Chondrocyte (in vitro differentiated cells): Measurements from ENCODE around the gene DOK7. TPM values are rescaled to one million over a fixed set of nuclear protein-coding genes. Genes with fewer than 3 reads are reported as not detected.

ENCODE experiments used
- DNase-seq: peaks from one replicate; pipeline ENCODE4 v3.0.0; 2021; ENCODE audit warnings: mixed read lengths, low spot score
- H3K27ac Mint-ChIP-seq: one replicate; pipeline ENCODE4 v1.8.0; 2021; ENCODE audit warnings: mild to moderate bottlenecking, moderate library complexity, mixed read lengths; ENCODE audit not compliant: unreplicated experiment
- H3K27me3 Mint-ChIP-seq: 2 replicates; pipeline ENCODE4 v1.8.0; 2021; ENCODE audit warnings: low read depth, mixed read lengths
- H3K36me3 Mint-ChIP-seq: 2 replicates; pipeline ENCODE4 v1.8.0; 2021; ENCODE audit warnings: low read depth, mixed read lengths
- H3K4me1 Mint-ChIP-seq: 2 replicates; pipeline ENCODE4 v1.8.0; 2021; ENCODE audit warnings: low read depth, mild to moderate bottlenecking, mixed read lengths
- H3K4me3 Mint-ChIP-seq: one replicate; pipeline ENCODE4 v1.8.0; 2021; ENCODE audit warnings: mild to moderate bottlenecking, moderate library complexity, mixed read lengths; ENCODE audit not compliant: unreplicated experiment
- H3K9me3 Mint-ChIP-seq: 2 replicates; pipeline ENCODE4 v1.8.0; 2021; ENCODE audit warnings: low read depth, mixed read lengths
- CTCF ChIP-seq: fragments of 200-600 bp; sonication (generic); IDR thresholded peaks from 2 replicates; pipeline ENCODE4 v1.5.0; 2021; ENCODE audit warnings: antibody characterized with exemption, mild to moderate bottlenecking, moderate library complexity
- total RNA-seq: library from RNA; stranded (reverse); gene quantifications from 3 replicates; pipeline ENCODE4 v1.2.1, GENCODE V29; 2021

Gene DOK7
- total RNA-seq, 1 donor from 2014 or later, result 0.37 TPM

DNA sequence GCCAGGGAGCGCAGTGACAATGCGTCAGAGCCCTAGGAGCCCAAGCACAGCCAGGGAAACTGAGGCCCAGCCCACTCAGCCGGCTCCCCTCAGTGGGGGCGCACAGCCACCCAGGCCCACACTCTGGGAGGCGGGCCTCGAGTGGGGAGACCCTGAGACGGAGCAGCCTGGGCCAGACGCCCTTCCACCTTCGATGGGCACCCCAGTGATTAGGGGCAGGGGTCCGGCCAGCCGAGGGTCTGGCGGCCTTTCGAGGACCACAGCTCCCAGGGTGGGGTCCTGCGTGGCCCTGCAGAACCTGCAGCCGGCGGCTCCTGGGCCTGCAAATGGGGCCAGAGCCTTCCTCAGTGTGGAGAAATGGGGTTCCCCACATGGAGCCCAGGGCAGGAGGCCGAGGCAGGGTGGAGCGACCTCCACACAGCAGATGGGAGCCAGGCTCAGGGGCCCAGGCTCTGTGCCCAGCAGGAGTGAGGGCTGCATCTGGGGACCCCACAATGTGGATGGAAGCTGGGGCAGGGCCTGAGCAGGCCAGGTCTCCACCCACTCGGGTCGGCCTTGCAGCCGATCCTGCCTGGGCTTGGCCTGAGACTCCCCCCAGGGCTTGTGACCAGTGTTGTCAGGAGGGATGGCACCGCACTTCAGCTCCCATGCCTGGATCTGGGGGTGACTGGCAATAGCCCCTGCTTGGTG lies 16.3 kb upstream of the DOK7 start:
- H3K9me3 Mint-ChIP-seq, result no peaks in the 10 kb centered on the region
- H3K27me3 Mint-ChIP-seq, result no peaks in the 10 kb centered on the region
- no peak for TF ChIP-seq CTCF
- peaks cover 1% of the 10 kb centered on the region for H3K4me1 Mint-ChIP-seq
- DNase-seq, result no peak
- H3K4me3 Mint-ChIP-seq, result no peak overlapping the region
- no peak overlapping the region for H3K27ac Mint-ChIP-seq
- H3K36me3 Mint-ChIP-seq, result no peaks in the 10 kb centered on the region

DNA sequence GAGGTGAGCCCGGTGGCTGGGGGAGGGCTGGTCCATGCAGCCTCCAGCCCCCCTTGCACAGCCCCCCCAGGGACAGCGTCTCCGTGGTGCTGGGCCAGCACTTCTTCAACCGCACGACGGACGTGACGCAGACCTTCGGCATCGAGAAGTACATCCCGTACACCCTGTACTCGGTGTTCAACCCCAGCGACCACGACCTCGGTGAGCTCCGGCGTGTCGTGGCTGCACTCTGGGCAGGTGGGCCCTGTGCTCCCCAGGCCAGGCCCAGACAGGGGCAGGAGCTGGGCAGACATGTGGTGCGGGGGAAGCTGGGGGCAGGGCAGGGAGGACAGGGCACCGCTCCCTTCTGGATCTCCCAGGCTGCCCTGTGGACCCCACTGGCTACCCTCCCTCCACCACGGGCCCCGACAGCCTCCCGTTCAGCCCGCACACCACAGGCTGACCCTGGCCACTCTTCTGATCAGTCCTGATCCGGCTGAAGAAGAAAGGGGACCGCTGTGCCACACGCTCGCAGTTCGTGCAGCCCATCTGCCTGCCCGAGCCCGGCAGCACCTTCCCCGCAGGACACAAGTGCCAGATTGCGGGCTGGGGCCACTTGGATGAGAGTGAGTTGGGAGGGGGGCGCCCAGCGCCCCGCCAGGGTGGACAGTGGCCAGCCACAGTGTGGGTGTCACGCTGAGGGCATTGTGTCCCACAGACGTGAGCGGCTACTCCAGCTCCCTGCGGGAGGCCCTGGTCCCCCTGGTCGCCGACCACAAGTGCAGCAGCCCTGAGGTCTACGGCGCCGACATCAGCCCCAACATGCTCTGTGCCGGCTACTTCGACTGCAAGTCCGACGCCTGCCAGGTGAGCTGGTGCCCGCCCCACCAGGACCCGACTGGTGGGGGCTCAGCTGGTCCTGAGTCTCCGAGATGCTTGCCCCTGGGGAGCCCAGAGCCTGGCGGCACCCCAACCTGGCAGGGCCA lies 15.4 kb upstream of the DOK7 start:
- TF ChIP-seq CTCF, result no peak
- Mint-ChIP-seq H3K9me3 (no peaks in the 10 kb centered on the region), H3K27me3 (no peaks in the 10 kb centered on the region), H3K27ac (no peak overlapping the region), H3K4me3 (no peak overlapping the region), H3K36me3 (no peaks in the 10 kb centered on the region), H3K4me1 (peaks cover 5% of the 10 kb centered on the region)
- DNase-seq, result no peak

GRCh38 chr4:3449047-3449573 lies 14.0 kb upstream of the DOK7 start:
- Mint-ChIP-seq H3K9me3 (peaks cover 6% of the 10 kb centered on the region), H3K4me1 (peaks cover 5% of the 10 kb centered on the region), H3K27me3 (no peaks in the 10 kb centered on the region), H3K4me3 (no peak overlapping the region), H3K36me3 (no peaks in the 10 kb centered on the region), H3K27ac (no peak overlapping the region)
- no peak for DNase-seq
- TF ChIP-seq CTCF, result no peak

- Mint-ChIP-seq H3K27ac (no peak overlapping the region), H3K9me3 (peaks cover 12% of the 10 kb centered on the region), H3K27me3 (no peaks in the 10 kb centered on the region), H3K36me3 (no peaks in the 10 kb centered on the region), H3K4me1 (peaks cover 5% of the 10 kb centered on the region), H3K4me3 (no peak overlapping the region)
- DNase-seq, result no peak
- TF ChIP-seq CTCF, result no peak
Measured at GRCh38 chr4:3449574-3450534, 13.3 kb upstream of the DOK7 start.
